Activated CD8-positive, alpha-beta memory T cell treated with anti-CD3 and anti-CD28 coated beads for 1 hour (primary cell): ENCODE data around the gene WEE2.

Experiments used
- DNase-seq, 2 donors: peaks; one replicate each; pipeline ENCODE4 v3.0.0-alpha.2; 2020; ENCODE audit warnings: low read depth in 1 of 2; ENCODE audit errors: extremely low read depth in 1 of 2

WEE2 gene

DNA sequence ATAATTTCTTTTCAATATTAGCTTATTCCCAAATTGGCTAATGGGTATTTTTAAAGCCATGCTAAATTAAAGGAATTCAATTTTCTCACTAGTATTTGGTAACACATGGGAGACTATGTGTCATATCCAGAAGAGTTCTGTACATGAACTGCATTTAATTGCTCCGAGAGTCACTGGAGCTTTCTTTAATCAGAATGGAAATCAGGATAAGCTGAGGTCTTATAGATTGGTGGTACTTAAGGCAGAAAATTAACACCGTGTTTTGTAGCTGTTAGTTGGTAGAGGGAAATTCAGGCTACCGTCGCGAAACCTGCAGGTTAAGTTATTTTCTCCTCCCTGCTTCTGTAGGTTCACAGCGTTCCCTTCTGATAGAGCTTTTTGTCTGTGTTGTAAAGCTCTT lies at the start of gene WEE2:
WEE2 (plus strand) TSS at position 3 of the 400 bp plus-strand sequence. CDS start 406 bp downstream, outside the sequence.
- DNase-seq = no peak

DNA sequence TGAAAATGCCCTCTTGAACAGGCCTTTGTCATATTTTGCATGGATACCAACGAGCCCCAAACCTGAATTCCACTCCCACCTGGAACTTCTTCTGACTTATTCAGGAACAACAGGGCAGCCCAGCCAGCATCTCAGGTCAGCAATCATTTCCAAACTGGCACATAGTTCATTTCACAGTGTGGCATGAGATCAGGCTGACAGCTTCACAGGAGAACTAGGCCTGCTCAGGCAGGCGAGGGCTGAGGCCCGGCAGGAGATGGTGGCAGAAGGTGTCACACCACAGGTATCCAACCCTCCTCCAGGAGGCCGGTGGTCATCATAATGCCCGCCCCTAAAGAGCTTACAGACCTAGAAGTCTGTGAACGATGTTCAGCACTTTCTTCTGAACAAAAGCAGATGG lies 48.7 kb upstream of the WEE2 start:
- DNase-seq = no peak

DNA sequence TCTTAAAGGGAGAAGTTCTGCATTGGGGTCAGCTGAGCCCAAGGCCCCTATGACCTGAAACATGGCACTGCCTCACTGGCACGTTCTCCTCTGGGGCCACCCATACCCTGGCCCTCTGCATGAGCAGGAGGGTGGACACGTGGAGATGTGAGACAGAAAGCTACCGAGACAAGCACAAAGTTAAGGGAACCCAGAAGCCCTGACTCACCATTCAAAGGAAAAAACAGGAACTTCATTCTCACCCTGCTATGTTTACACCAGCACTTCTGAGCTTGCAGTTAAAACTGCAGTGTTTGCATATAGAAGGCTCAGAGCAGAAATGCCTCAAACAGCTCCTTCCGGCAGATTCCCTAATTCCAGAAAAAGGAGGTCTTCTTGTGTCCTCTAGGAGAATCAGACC lies 47.9 kb upstream of the WEE2 start:
- no peak for DNase-seq

DNA sequence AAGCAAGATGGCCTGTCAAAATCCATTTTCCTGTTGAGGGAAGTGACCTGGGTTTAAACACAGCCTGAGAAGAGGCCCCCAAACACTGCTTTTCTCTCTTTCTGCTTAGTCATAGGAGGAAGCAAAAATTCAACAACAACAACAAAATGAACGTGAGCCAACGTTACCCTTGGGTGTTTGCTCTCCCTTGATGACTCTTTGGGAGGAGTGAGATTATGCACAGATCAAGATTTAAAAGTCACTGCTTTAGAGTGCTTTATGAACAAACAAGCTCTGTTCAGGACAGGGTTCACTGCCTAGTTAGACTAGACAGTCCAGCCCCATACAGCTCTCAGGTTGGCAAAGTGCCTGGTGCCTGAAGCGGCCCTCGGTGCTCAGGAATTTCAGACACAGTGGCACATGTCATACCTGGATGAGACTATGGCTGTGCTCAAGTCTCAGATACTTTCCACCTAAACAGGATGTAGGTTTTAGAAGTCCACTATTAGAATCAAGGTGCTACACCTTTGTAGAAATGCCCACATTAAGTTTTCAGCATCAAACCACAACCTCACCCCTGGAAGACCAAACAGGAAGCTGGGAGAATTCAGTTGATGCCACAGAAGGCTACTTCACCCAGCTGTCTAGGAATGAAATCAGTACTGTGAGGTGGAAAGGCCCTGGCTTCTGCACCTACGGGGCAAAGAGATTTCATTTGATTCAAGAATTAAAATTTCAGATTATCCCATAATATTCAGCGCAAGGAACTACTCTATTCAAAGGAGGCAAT lies 44.9 kb upstream of the WEE2 start:
- no peak for DNase-seq

DNA sequence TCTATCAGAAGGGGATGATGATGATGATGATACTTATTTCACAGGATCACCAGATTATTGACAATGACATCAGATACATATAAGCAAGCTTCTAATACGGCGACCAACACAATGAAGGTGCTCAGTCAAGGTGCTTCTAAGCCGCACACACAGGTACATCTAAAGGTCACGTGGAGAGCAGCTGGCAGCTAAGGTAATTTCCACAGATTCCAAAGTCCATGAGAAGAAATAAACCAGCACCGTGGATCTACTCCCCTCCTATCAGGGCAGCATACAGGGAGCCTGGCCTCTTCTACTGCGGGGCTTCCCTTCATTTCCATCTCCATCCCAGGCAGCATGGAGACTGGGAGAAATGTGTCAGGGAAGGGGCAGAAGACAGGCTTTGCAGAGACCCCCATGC lies 43.7 kb upstream of the WEE2 start:
- DNase-seq = no peak

DNA sequence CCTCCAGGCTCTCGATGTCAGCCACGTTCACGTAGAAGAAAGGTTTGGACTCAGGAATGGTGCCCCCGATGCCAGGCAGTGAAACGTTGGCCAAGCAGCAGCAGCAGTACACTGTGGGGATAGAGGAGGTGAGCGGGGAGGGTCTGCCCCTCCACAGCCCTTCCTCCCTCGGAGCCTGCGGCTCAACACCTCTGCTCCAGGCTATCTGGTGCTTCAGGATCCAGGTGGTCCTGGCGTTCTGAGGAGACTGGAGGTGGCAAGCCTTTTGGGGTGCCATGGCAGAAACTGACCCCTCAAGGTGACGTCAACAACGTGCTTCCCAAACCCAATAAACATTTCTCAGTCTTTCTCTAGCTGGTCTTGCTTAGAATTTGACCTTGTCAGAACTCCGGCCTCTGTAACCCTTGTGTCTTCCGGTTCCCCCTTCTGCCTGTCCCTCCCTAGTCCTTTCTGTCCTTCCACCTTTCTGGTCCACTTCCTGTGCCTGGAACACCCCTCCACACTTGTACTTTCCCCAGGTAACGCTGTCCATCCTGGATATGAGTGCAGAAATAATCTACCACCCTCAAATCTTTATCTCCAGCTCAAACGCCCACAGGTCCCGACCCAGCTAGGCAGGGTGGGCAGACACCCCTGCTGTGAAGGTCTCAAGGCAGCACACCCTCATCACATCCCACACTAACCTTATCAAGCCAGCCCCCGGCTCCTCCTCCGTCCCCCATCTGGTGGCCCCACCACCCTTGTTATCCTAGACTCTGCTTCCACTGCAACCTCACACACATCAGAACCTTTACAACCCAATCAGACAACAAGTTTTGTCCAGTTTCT lies 42.7 kb upstream of the WEE2 start:
- DNase-seq = no peak

DNA sequence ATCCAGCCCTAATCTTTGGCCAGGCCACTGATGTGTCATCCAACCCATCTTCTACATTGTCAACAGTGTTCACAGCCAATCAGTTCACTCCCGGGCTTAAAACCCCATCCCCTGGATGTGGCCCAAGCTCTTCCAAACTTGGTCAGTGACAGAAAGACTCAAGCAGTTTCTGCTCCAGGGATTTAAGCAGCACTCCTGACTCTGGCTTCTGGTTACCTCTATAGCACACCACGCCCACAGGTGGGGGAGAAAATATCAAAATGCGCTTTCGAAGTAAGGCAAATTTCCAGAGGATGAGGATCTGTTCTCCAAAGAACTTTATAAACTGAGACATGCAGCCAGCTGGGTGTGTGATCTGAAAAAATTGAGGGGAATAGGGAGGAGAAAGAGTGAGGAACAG lies 42.1 kb upstream of the WEE2 start:
- DNase-seq = no peak

DNA sequence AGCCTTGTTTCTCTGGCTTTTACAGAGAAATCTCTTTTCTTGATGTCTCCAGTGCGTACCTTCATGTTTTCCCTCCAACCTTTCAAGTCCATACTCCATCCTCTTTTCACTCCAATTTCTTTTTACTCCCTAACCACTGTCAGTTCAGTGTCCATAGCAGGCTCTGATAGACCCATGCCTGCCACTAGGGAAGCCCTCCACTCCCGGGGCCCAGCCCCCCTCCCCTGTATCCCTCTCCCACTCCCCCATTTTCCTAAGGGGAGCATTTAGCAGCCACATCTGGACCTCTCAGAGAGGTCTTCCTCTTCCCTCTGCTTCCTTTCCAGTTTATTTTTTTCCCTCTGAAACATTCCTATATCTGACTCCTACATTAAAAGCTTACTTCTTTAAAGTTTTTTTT lies 39.3 kb upstream of the WEE2 start:
- DNase-seq = no peak

DNA sequence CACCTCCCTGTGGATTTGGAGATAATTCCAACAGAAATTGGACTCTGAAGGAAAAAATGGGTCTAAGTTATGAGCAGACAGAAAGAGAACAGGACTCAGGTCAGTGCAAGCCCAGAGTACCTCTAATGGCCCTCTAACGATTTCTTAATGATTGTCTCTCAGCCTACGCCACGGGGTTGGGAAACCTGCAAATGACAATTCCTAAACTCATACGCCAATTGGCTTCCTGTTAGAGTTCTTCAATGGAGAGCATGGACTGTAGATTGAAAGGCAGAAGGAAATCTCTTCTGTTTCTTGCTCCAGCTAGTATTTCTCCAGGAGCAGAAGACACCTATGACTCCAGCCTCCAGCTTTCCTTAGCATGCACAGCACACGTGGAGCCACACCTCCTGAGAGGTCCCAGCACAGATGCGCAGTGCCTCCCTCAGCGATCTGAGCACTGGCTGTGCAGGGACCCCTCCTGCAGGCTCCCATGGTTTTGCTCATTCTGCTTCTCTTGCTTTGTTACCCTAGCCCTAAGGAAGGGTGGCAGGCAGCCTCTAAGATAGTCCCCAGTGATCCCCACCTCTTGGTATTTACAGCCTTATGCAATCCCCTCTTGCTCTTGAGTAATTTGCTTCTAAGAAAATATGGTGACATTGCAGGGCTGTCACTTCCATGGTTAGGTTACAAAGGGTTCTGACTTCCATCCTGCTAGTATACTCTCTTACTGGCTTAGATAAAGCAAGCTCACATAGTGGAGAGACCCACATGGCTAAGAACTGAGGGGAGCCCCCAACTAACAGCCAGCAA lies 36.3 kb upstream of the WEE2 start:
- DNase-seq = no peak

DNA sequence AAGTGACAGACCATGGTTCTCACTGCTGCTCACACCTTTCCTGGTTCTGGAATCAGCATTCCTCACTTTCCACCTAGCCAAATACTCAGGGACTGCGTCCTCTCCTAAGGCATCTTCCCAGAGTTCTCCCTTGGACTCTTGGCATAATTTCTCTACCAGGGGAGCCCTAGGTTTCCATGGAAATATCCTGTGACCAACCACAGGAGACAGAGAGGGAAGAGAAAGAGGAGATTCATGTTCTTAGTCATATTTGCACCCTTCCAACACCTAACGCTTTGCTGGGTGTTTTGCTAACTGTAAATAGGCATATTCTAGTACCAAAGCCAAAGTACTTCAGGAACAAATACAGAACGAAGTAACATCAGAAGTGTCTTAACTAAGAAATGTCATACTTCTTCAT lies 34.8 kb upstream of the WEE2 start:
- no peak for DNase-seq

DNA sequence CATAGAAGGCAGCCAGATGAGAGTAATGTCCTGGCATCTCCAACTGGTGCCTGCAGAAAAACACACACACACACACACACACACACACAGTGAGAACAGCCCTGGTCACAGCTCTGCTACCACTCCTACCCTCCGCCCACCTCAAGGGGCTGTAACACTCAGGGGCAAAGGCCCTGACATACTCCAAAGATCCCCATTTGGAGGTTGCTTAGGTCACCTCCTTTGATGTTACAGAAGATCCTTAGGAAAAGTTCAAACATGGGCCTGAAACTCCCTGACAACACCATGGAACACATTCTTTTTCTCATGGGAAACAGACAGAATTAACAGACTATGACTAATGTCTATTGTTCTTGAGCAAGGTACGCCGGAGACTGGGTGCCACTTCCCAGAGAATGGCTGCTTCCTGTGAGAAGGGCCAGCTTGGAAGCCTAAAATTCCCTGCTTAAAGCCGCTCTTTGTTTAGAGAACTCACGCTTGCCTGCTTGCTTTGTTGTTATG lies 33.9 kb upstream of the WEE2 start:
- no peak for DNase-seq

DNA sequence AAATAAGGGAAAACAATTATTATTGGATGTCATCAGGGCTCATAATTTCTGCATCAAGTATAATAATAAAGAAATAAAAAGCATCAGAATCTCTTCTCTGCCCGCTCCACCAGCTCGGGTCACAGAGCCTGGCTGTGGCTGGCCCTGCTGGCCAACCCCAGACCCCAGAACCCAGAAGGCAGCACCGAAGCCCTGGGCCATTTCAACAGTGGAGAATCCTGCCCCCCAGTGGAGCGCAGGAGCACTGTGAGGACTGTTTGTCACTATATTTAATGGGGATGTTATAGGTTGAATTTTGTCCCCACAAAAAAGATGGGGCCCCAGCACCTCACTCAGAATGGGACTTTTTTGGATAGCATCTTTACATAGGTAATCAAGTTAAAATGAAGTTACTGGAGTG lies 33.5 kb upstream of the WEE2 start:
- DNase-seq = no peak

DNA sequence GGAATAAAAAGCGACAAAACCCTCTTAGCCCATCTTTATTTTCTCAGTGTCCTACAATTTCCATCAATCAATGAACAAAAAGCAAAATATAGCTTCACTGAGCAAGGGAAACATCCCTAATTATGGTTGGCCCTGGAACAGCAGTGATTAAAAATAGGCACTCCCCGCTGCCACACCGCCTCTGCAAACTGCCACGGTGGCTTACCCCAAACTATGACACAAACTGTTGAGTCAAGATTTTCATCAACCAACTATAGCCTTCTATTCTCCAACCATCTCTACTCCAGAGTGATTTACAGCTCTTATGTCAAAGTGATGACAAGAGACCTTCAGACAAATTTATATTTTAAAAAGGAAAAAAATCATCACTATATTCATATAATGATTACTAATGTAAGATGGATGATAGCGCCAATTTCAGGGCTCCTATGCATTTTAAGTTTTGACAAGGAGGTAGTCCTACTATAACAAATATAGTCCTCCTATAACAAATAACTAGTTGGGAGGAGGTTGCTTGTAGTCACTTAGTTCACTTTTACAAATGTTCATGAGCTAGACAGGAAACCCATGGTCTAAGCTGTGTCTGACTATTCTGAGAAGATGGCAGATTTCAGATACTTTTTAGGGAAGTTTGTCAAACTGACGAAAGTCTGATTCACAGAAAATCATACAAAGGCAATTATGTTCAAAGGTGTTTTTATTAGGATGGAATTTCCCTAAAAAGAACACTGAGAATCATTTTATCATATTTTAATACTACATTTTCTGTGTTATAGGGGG lies 32.5 kb upstream of the WEE2 start:
- DNase-seq = no peak

DNA sequence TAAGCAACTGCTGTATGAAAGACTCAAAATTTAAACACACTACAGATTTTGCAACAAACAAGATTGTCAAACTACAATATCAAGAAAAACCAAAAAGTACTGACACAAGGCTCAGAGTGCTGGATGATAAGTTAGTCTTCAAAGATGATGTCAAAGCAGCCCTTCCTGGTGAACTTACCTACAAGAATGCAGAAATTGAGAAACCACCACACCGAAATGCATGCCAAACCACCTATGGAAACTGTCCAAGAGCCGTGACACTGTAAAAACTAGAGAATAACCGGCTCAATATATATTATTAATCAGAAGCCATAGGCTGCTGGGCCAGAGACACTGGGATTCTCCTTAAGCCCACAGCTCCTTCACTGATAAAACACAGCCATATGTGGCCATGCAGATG lies 31.5 kb upstream of the WEE2 start:
- DNase-seq = no peak

DNA sequence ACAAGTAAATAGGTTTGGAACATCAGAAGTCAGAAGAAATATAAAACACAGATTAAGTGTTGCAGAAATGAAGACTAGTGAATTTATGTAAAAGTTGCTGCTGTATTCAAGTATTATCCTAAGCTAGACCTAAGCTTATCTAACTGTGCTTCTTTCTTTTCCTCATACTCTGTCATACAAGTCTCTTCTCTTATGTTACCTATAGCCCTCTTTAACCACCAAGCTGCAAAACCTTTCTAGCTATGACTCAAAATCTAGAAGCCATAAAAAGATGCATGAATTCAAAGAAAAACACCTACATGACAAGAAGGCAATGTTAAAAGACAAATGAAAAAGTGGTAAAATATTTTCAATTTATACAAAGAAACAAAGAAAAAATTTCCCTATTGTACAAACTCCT lies 29.1 kb upstream of the WEE2 start:
- DNase-seq = no peak

DNA sequence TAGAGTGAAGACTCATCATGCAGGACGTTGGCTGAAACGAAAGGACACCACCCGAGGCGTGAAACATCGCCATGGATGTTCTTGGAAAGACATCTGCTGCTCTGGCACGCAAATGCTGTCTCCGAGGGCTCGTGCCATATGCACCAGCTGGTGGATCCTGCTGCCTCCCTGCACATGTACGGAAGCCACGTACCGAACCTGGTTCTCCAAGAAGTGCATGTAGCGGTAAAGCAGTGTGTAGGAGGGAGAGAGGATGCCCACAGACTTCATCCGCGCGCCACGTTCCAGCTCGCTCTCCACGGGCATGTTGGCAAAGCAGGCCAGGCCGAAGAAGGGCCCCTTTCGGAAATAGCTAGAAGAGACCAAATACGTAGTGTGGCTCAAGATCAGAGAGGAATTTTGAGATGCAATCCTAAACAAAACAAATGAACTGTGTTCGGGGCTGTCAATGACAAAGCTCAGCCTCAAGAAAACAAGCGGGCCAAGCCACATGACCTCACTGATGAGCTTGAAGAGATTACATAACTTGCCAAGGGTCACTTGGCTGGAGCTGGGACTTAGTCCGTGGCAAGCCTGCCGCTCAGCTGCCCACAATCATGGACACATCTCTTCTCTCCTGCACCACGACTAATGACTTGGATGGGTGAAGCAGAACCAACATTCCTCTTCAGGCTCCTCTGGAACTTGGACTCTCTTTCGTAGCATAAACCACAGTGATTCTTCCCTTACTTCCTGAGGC lies 22.7 kb upstream of the WEE2 start:
- no peak for DNase-seq

DNA sequence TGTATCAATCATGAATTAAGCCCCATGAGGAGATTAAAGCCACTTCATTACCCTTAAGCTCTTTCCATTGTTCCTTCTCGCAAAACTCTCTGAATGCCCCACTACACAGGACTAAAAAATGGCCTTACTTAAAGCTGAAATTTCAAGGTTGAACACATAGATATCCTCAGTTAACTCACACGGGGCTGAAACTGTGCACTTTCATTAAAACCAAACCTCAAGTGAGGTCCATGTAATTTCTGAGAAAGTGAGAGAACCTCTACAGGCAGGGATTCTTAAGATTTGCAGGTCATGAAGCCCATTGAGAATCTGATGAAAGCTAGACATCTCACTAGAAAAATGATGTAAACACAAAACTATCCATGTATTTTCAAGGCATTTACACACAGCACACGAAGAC lies 22.1 kb upstream of the WEE2 start:
- no peak for DNase-seq

DNA sequence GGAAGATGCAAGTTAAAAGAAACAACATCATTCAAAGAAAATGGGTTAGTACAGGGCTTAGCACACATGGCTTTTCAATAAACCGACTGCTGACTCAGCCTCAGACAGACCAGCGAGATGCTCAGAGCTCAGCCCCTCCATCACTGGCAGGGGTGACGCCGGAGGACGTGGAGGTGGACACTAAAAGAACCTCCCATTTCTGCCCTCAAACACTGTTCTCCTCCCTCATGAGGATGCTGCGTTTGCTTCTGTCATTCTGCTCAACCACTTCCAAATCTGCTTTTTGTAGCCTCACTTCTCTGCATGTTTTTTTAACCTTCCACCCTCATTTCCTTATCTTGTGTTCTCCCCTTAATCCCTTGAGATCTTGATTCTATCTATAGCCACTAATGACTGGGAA lies 21.5 kb upstream of the WEE2 start:
- DNase-seq = no peak

DNA sequence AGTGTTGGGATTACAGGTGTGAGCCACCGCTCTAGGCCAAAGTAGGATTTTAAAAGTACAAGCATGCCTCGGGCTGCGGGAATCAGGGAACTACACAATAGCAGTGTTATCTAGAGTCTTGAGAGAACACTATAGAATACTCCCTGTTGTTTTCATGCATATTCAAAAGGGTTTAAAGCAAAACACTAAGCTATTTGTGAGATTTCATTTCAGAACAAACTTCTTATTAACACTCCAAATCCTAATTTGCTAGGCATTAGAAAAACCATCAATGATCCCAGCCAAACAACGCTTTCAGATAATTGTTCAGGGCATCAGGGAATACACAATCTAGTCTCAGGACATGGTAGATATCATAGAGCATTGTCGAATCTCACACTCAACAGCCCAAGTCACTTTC lies 20.1 kb upstream of the WEE2 start:
- DNase-seq = no peak
